C4-2B (cell line): ENCODE data around the gene RPL13A.
"Not testable (repeated sequence)": the region's sequence is repeated elsewhere in the genome, so short reads cannot be mapped to it uniquely, and the experiment has no call there.

Experiments
- CTCF ChIP-seq: fragments of 450-650 bp; conservative IDR thresholded peaks from 2 replicates; pipeline ENCODE4 v1.5.1; 2017; ENCODE audit warnings: mild to moderate bottlenecking
- ZFX ChIP-seq: fragments of 450-650 bp; IDR thresholded peaks from 2 replicates; pipeline ENCODE4 v1.6.1; 2017

- TF ChIP-seq CTCF, ZFX: not testable (repeated sequence)
Measured at GRCh38 chr19:49473501-49473867, 13.9 kb upstream of the RPL13A start.
